Gastrocnemius medialis (tissue), 4 donors: Measurements from ENCODE around the gene NUDT9. TPM values are rescaled to one million over a fixed set of nuclear protein-coding genes. Genes with fewer than 3 reads are reported as not detected.

Source experiments
- ATAC-seq, 2 donors: fragments of 150-250 bp; one replicate each; pipeline ENCODE4 v1.9.1; 2016
- DNase-seq, 2 donors: peaks; one replicate each; pipeline ENCODE4 v3.0.0-alpha.2; 2019
- H3K27ac ChIP-seq, 4 donors: fragments of 200-600 bp; sonication (generic); 1 replicate in 1 of 4; 2 replicates in 3 of 4; pipeline ENCODE4 v1.5.1; 2016 to 2018; ENCODE audit warnings: mild to moderate bottlenecking in 2 of 4, moderate library complexity in 1 of 4
- H3K27me3 ChIP-seq, 3 donors: fragments of 200-600 bp; sonication (generic) in 2 of 3; 1 replicate in 1 of 3; 2 replicates in 2 of 3; pipeline versions ENCODE4 v1.5.1 to v1.6.0; 2016 to 2019; ENCODE audit warnings: mild to moderate bottlenecking in 1 of 3, moderate library complexity in 1 of 3
- H3K36me3 ChIP-seq, 2 donors: fragments of 200-600 bp; sonication (generic) in 1 of 2; one replicate each; pipeline ENCODE4 v1.5.1; 2017 to 2018
- H3K4me1 ChIP-seq, 2 donors: fragments of 200-600 bp; sonication (generic) in 1 of 2; one replicate each; pipeline ENCODE4 v1.5.1; 2016 to 2017; ENCODE audit warnings: mild to moderate bottlenecking in 2 of 2
- H3K4me3 ChIP-seq, 4 donors: fragments of 200-600 bp; sonication (generic) in 3 of 4; 1 replicate in 1 of 4; 2 replicates in 3 of 4; pipeline ENCODE4 v1.5.1; 2016 to 2019; ENCODE audit warnings: mild to moderate bottlenecking in 2 of 4
- H3K9me3 ChIP-seq, 3 donors: fragments of 200-600 bp; sonication (generic) in 2 of 3; 1 replicate in 1 of 3; 2 replicates in 2 of 3; pipeline ENCODE4 v1.5.1; 2016 to 2019
- POLR2A ChIP-seq, 2 donors: fragments of 450-650 bp; IDR thresholded peaks; one replicate each; pipeline ENCODE4 v1.6.1; 2017; ENCODE audit warnings: antibody characterized with exemption in 2 of 2, mild to moderate bottlenecking in 2 of 2, moderate library complexity in 2 of 2
- in situ Hi-C, 4 donors: fragments of 200-750 bp; cut with MboI; loops; one replicate each; pipeline versions ENCODE4 v1.15.0 to v1.8.0; 2017; ENCODE audit warnings: low sequenced_read_pairs in 4 of 4
- intact Hi-C: fragments of 100-400 bp; cut with DNase I; formaldehyde crosslinking; loops from one replicate; pipeline ENCODE4 v1.15.1; 2023; ENCODE audit warnings: low total_unique reads
- total RNA-seq, 4 donors: library from RNA; depleted of rRNA; stranded (reverse); fragments of >200 nt; gene quantifications; one replicate each; pipeline versions ENCODE4 v1.1.0 to v1.2.3, GENCODE V29; 2016
- TF ChIP-seq, protein P1 (sequence below), 5 experiments: fragments of 450-650 bp in 3 of 5; fragments of 200-600 bp in 2 of 5; sonication (generic) in 2 of 5; IDR thresholded peaks in 4 of 5; conservative IDR thresholded peaks in 1 of 5; 1 replicate in 4 of 5; 2 replicates in 1 of 5; pipeline ENCODE4 v1.5.1; 2016 to 2019; ENCODE audit warnings: antibody characterized with exemption in 5 of 5, mild to moderate bottlenecking in 3 of 5, moderate library complexity in 3 of 5

NUDT9 gene
- total RNA-seq, 4 donors from 2014 or later = 13.4 to 16.7 (median 15.8) TPM

DNA sequence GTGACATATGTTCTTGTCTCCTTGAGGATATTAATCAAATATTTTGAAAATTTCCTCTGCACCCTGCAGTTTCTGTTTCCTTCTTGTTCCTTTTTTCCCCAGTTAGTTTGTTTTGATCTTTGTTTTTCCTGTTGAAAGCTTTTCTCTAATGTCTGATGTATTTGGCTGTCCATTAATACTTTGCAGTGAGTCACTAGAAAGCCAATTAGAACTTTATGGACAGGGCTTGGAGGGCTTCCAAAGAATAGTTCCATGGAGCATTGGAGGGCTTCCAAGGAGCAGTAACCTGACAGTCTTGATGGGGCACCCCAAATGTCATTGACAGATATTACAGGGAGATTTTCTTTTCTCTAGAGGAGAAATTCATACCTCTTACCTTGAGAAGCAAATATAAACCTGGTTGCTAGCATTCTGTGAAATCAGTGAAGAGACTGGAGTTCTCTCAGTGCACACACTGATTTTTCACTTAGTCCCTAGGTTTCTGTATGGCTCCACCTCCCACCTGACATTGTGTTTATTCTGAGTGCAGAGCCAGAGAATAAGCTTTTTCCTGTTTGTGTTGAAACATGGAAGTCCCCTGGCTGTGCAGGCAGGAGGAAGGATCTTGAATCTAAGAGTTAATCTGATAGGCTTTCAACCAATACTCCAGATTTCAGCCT lies 80.3 kb downstream of the NUDT9 start:
- in situ Hi-C loops (no loop called here), intact Hi-C loops (no loop called here)
- peak overlapping the region; percentile 19 to 64 (median 52) for H3K27ac ChIP-seq
- peaks cover 0 to 9% of the 10 kb centered on the region in 2 donors for H3K36me3 ChIP-seq
- H3K27me3 ChIP-seq = no peaks in the 10 kb centered on the region
- TF ChIP-seq, protein P1, sequence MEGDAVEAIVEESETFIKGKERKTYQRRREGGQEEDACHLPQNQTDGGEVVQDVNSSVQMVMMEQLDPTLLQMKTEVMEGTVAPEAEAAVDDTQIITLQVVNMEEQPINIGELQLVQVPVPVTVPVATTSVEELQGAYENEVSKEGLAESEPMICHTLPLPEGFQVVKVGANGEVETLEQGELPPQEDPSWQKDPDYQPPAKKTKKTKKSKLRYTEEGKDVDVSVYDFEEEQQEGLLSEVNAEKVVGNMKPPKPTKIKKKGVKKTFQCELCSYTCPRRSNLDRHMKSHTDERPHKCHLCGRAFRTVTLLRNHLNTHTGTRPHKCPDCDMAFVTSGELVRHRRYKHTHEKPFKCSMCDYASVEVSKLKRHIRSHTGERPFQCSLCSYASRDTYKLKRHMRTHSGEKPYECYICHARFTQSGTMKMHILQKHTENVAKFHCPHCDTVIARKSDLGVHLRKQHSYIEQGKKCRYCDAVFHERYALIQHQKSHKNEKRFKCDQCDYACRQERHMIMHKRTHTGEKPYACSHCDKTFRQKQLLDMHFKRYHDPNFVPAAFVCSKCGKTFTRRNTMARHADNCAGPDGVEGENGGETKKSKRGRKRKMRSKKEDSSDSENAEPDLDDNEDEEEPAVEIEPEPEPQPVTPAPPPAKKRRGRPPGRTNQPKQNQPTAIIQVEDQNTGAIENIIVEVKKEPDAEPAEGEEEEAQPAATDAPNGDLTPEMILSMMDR (IDR thresholded peaks at IDR 0.05 in 4 of 5, conservative IDR thresholded peaks at IDR 0.05 in 1 of 5) = no peak
- peak in 1 of 2 donors; percentile 9 for TF ChIP-seq POLR2A (IDR thresholded peaks at IDR 0.05)
- ATAC-seq (peak; percentile 22 to 42), DNase-seq (no peak)
- H3K4me1 ChIP-seq = peaks cover 3 to 33% of the 10 kb centered on the region in 2 donors
- no peak overlapping the region for H3K4me3 ChIP-seq
- no peaks in the 10 kb centered on the region for H3K9me3 ChIP-seq

DNA sequence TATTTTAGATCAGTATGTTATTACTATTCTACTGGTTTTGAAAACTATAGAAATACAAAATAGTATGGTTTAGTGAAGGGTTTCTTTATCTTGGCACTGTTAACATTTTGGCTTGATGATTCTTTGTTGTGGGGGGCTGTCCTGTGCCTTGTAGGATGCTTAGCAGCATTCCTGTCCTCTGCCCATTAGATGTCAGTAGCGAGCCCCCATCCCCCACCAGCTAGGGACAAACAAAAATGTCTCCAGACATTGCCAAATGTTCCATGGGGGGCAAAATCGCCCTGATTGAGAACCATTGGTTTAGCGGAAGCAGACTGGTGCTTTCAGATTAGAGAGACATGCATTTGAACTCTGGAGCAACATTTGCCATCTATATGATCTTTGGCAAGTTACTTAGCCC lies 83.5 kb downstream of the NUDT9 start:
- Histone ChIP-seq H3K9me3 (no peaks in the 10 kb centered on the region), H3K27me3 (no peaks in the 10 kb centered on the region), H3K27ac (peak overlapping the region in 3 of 4 donors; percentile 13 to 41 (median 37)), H3K4me3 (no peak overlapping the region), H3K36me3 (peaks cover 0 to 6% of the 10 kb centered on the region in 2 donors), H3K4me1 (peaks cover 5 to 24% of the 10 kb centered on the region in 2 donors)
- TF ChIP-seq POLR2A (IDR thresholded peaks at IDR 0.05) = no peak
- TF ChIP-seq, protein P1 (IDR thresholded peaks at IDR 0.05 in 4 of 5, conservative IDR thresholded peaks at IDR 0.05 in 1 of 5) = no peak
- DNase-seq = no peak
- in situ Hi-C loops = no loop called here
- no peak for ATAC-seq
- intact Hi-C loops = no loop called here

DNA sequence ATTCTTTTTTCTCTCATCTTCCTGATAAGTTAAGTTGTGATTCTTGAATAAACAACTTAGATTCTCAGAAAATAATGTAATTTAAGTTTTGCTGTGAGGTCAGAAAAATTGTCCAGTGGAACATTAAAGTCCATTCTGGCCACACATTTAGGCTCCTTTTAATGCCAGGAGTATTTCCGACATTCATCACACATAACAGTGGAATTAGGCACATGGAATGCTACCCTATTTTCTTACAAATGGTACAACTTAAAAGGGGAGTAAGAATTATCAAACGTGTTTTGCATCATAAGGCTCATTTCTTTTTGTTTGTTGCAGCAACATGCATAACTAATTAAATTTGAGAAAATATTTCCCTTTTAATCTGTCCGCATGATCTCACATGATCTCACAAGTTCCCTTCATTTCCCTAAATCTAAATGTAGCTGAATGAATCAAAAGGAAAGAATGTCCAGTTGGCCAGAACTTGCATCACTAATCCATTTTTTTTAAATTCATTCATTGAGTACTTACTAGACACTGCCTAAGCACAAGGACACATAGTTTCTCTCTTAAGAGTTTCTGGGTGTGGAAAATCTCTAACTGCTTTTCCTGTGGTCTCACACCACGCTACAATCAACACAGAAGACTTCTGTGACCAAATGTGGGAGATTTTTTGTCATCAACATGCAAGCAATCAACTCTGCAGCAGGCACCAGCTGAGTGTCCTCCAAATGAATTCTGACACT lies 84.8 kb downstream of the NUDT9 start:
- Histone ChIP-seq H3K27me3 (no peaks in the 10 kb centered on the region), H3K27ac (peak overlapping the region; percentile 37 to 51 (median 46)), H3K4me1 (peaks cover 5 to 14% of the 10 kb centered on the region in 2 donors), H3K9me3 (no peaks in the 10 kb centered on the region), H3K36me3 (peaks cover 0 to 6% of the 10 kb centered on the region in 2 donors), H3K4me3 (no peak overlapping the region)
- DNase-seq = no peak
- no peak for TF ChIP-seq POLR2A (IDR thresholded peaks at IDR 0.05)
- TF ChIP-seq, protein P1 (IDR thresholded peaks at IDR 0.05 in 4 of 5, conservative IDR thresholded peaks at IDR 0.05 in 1 of 5) = no peak
- peak in 1 of 2 donors; percentile 27 for ATAC-seq
- in situ Hi-C loops (no loop called here), intact Hi-C loops (no loop called here)

Other genes starting within 250 kb of the NUDT9 start
- 10 to 100 TPM; 15.5 to 19.4 (median 18.6) TPM for gene KLHL8, start 202.0 kb upstream of the NUDT9 start, total RNA-seq
- gene HSD17B13, start 99.7 kb upstream of the NUDT9 start, total RNA-seq = under 1 TPM; 0.13 to 0.58 (median 0.28) TPM
- 10 to 100 TPM; 15.3 to 34.9 (median 19.2) TPM for gene HSD17B11, start 31.4 kb upstream of the NUDT9 start, total RNA-seq
- 100 to 1,000 TPM; 225 to 357 (median 273) TPM for gene SPARCL1, start 106.8 kb downstream of the NUDT9 start, total RNA-seq
- not detected for gene DSPP, start 186.0 kb downstream of the NUDT9 start, total RNA-seq
- gene DMP1, start 227.7 kb downstream of the NUDT9 start, total RNA-seq = under 1 TPM in 1 of 4 donors, not detected in 3; 0.11 TPM